Measurements from ENCODE around the gene SOX6.

- TF ChIP-seq CTCF (IDR thresholded peaks at IDR 0.05) (no peak), POLR2AphosphoS5 (IDR thresholded peaks at IDR 0.05) (no peak), EP300 (IDR thresholded peaks at IDR 0.05) (no peak)
Measured at GRCh38 chr11:16047073-16047472, 309.3 kb downstream of the SOX6 start.

Data from esophagus muscularis mucosa (tissue), 4 donors.